PC-3 (cell line): ENCODE data around the gene POLRMT.

Experiments
- CTCF ChIP-seq: fragments of 300-600 bp; sonication (generic); conservative IDR thresholded peaks from 2 replicates; pipeline ENCODE4 v1.5.1; 2017; ENCODE audit warnings: antibody characterized with exemption, low read depth, mild to moderate bottlenecking, low read length
- EZH2phosphoT487 ChIP-seq: fragments of 300-600 bp; sonication (generic); IDR thresholded peaks from 2 replicates; pipeline ENCODE4 v1.6.1; 2018; ENCODE audit warnings: mild to moderate bottlenecking, antibody characterized with exemption, low read length, borderline replicate concordance

- no peak for TF ChIP-seq EZH2phosphoT487
- TF ChIP-seq CTCF: no peak
These were observed 6.2 kb upstream of the POLRMT start, which contains the start of gene FGF22 for GRCh38 chr19:639253-640160.
